Measurements from ENCODE around the gene AKAP7. TPM values are rescaled to one million over a fixed set of nuclear protein-coding genes. Genes with fewer than 3 reads are reported as not detected.

AKAP7 gene
- total RNA-seq, 1 donor from 2014 or later: 1.3 TPM

DNA sequence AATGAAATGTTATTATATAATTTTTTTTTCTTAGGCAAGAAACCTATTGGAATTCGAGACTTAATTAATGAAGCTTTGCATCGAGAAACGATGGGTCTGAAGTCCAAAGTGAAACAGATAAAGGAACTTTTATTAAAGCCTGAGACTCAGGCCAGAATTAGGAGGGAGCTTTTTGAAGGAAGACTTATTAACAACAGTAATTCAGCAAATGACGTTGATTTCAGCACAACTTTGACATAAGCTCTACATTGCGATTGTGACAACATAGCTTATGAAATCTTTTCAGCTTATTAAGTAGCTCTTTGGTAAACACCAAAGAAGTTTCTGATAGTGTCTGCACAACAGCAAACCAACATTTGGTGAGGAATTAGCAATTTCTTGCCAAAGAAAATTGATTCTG, 147.1 kb downstream of the AKAP7 start:
- Histone ChIP-seq H3K4me3 (ENCODE audit: low read depth, low read length) (no peak overlapping the region), H3K36me3 (ENCODE audit: control insufficient read depth, insufficient read depth, low read length) (no peaks in the 10 kb centered on the region), H3K27me3 (ENCODE audit: control insufficient read depth, insufficient read depth, low read length) (no peaks in the 10 kb centered on the region)
- no peak for FAIRE-seq
- TF ChIP-seq, protein P1, sequence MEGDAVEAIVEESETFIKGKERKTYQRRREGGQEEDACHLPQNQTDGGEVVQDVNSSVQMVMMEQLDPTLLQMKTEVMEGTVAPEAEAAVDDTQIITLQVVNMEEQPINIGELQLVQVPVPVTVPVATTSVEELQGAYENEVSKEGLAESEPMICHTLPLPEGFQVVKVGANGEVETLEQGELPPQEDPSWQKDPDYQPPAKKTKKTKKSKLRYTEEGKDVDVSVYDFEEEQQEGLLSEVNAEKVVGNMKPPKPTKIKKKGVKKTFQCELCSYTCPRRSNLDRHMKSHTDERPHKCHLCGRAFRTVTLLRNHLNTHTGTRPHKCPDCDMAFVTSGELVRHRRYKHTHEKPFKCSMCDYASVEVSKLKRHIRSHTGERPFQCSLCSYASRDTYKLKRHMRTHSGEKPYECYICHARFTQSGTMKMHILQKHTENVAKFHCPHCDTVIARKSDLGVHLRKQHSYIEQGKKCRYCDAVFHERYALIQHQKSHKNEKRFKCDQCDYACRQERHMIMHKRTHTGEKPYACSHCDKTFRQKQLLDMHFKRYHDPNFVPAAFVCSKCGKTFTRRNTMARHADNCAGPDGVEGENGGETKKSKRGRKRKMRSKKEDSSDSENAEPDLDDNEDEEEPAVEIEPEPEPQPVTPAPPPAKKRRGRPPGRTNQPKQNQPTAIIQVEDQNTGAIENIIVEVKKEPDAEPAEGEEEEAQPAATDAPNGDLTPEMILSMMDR (IDR thresholded peaks at IDR 0.05; ENCODE audit: insufficient read depth, low read length, severe bottlenecking): no peak
- no peak for DNase-seq (ENCODE audit: low read depth)

DNA sequence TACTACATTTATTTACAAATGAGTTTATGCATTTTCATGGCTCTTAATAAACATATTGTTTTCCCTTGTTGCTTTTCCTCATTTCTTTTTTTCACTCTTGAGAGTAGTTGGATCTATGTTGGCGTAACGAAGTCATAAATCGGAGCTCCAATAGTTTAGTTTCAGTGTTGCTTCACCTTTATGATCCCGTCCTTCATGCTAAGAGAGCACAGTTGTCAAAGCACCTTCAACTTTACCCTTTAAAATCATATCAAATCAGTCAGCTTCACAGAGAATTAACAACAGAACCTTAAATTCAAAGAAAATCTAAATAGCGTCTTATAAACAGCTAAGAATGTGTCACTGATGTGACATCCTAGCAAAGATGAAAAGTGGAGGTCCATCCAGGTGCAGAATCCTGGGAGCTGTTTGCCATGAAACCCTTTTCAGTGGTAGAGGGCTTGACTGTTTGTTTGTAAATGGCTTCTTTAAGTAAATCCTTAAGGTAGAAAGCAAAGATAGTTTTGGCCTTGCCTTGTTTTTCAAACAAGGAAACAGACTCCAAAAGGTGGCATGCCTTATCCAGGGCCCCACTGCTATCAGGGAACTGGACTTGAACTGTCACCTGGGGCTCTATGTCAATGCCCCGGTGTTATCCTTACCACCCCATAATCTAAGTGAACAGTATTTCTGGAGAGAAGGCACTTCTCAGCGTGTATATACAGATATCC, 148.4 kb downstream of the AKAP7 start:
- FAIRE-seq (no peak), DNase-seq (ENCODE audit: low read depth) (no peak)
- H3K27me3 ChIP-seq (ENCODE audit: control insufficient read depth, insufficient read depth, low read length): no peaks in the 10 kb centered on the region
- H3K36me3 ChIP-seq (ENCODE audit: control insufficient read depth, insufficient read depth, low read length): no peaks in the 10 kb centered on the region
- TF ChIP-seq, protein P1 (IDR thresholded peaks at IDR 0.05; ENCODE audit: insufficient read depth, low read length, severe bottlenecking): no peak
- no peak overlapping the region for H3K4me3 ChIP-seq (ENCODE audit: low read depth, low read length)

DNA sequence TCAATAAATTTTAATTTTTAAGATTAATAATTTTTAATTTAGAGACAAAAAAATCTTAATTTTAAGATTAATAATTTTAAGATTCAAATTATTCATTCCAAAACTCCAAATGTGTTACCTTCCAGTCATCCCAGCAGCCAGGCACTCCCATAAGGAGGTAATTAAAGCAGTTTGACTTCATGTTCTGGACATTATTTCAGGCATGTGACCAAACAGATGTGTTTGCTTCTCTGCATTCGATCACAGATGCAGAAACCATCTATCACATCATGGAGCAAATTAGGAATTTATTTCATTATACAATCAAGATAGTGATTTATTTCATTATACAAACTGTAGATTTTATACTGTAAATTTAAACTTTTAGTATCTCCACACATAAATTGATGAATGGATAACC, 150.3 kb downstream of the AKAP7 start:
- DNase-seq (ENCODE audit: low read depth): no peak
- FAIRE-seq: no peak
- Histone ChIP-seq H3K36me3 (ENCODE audit: control insufficient read depth, insufficient read depth, low read length) (no peaks in the 10 kb centered on the region), H3K4me3 (ENCODE audit: low read depth, low read length) (no peak overlapping the region), H3K27me3 (ENCODE audit: control insufficient read depth, insufficient read depth, low read length) (no peaks in the 10 kb centered on the region)
- TF ChIP-seq, protein P1 (IDR thresholded peaks at IDR 0.05; ENCODE audit: insufficient read depth, low read length, severe bottlenecking): no peak

DNA sequence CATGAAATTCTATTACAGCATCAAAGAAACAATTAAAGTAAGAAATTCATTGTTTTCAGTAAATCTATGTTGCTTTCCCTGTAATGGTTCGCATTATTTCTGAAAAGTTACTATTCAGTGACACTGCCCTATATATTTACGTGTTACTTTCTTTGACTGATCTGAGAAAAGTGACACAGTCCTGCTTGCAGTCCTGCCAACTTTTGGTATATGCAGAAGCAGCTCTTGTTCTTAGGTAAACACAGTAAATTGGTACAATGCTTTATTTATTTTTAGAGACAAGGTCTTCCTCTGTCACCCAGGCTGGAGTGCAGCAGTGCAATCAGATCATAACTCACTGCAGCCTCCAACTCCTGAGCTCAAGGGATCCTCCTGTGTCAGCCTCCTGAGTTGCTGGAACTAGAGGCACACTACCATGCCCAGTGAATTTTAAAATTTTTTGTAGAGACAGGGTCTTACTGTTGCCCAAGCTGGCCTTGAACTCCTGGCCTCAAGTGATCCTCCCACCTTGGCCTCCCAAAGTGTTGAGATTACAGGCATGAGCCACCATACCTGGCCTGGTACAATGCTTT, 151.3 kb downstream of the AKAP7 start:
- H3K36me3 ChIP-seq (ENCODE audit: control insufficient read depth, insufficient read depth, low read length): no peaks in the 10 kb centered on the region
- H3K4me3 ChIP-seq (ENCODE audit: low read depth, low read length): no peak overlapping the region
- DNase-seq (ENCODE audit: low read depth) (no peak), FAIRE-seq (no peak)
- no peaks in the 10 kb centered on the region for H3K27me3 ChIP-seq (ENCODE audit: control insufficient read depth, insufficient read depth, low read length)
- TF ChIP-seq, protein P1 (IDR thresholded peaks at IDR 0.05; ENCODE audit: insufficient read depth, low read length, severe bottlenecking): no peak

DNA sequence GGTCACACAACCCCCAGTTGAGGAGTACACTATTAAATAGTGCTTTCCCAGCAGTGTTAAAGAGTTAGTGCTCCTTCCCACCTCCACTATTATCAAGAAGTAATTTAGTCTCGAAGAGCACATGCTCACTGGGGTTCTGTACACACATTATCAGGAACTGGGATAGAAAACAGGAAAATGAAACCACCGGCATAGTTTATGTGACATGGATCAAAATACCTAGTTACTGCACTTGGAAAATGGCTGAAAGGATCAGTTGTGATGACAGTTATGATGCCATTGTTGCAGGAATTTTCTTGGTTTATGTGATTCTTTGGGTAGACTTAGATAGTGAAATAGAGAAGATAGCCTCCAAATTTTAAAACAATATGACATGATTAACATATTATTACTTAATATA, 152.9 kb downstream of the AKAP7 start:
- DNase-seq (ENCODE audit: low read depth) (no peak), FAIRE-seq (no peak)
- no peaks in the 10 kb centered on the region for H3K36me3 ChIP-seq (ENCODE audit: control insufficient read depth, insufficient read depth, low read length)
- TF ChIP-seq, protein P1 (IDR thresholded peaks at IDR 0.05; ENCODE audit: insufficient read depth, low read length, severe bottlenecking): no peak
- no peaks in the 10 kb centered on the region for H3K27me3 ChIP-seq (ENCODE audit: control insufficient read depth, insufficient read depth, low read length)
- H3K4me3 ChIP-seq (ENCODE audit: low read depth, low read length): no peak overlapping the region

All from bronchial epithelial cell (primary cell).